ENCODE data around the gene EXOC3L1. TPM values are rescaled to one million over a fixed set of nuclear protein-coding genes. Genes with fewer than 3 reads are reported as not detected.

Gene EXOC3L1
- total RNA-seq, 1 donor from 2014 or later: 0.40 TPM

GRCh38 chr16:67211674-67212073 lies 21.7 kb upstream of the EXOC3L1 start:
- Mint-ChIP-seq H3K27ac (no peak overlapping the region), H3K36me3 (peaks cover under 1% of the 10 kb centered on the region), H3K27me3 (ENCODE audit: low read depth) (no peaks in the 10 kb centered on the region), H3K9me3 (no peaks in the 10 kb centered on the region), H3K4me3 (no peak overlapping the region), H3K4me1 (no peaks in the 10 kb centered on the region)
- TF ChIP-seq, protein P1, sequence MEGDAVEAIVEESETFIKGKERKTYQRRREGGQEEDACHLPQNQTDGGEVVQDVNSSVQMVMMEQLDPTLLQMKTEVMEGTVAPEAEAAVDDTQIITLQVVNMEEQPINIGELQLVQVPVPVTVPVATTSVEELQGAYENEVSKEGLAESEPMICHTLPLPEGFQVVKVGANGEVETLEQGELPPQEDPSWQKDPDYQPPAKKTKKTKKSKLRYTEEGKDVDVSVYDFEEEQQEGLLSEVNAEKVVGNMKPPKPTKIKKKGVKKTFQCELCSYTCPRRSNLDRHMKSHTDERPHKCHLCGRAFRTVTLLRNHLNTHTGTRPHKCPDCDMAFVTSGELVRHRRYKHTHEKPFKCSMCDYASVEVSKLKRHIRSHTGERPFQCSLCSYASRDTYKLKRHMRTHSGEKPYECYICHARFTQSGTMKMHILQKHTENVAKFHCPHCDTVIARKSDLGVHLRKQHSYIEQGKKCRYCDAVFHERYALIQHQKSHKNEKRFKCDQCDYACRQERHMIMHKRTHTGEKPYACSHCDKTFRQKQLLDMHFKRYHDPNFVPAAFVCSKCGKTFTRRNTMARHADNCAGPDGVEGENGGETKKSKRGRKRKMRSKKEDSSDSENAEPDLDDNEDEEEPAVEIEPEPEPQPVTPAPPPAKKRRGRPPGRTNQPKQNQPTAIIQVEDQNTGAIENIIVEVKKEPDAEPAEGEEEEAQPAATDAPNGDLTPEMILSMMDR (IDR thresholded peaks at IDR 0.05; ENCODE audit: unreplicated experiment): no peak
- no peak for DNase-seq (ENCODE audit: low spot score in 2 of 2, unreplicated experiment in 2 of 2)

DNA sequence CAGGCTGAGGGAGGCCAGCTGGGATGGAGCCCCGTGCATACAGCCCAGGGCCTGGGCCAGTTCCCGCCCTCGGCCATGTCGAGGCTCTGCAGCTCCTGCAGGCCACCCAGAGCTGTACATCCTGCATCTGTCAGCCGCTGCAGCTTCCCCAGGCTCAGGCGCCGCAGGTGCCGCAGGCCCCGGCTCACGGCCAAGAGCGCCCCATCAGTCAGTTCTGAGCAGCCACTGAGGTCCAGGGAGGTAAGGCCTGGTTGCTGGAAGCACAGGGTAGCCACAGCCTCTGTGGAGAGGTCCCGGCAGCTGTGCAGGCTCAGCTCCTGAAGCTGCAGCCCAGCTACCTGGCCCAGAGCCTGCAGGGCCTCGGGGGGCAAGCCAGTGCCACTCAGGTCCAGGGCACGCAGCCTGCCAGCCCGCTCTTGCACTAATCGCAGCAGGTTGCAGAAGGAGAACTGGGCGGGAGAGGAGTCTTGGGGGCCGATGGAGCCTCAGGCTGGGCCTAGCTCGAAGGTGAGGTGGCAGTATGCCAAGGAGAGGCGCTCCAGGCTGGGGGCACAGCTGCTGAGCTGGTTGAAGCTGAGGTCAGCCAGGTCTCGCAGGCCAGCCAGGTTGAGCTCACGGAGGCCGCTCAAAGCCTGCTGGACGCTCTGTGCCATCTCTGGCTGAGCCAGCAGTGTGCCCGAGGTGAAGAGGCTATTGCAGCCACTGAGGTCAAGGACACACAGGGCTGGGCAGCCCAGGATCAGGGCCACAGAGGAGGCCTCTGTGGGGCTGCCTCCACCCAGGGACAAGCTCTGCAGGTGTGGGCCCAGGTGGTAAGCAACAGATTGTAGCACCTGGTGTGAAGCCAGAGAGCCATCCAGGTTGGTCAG lies 20.4 kb upstream of the EXOC3L1 start:
- Mint-ChIP-seq H3K4me1 (no peaks in the 10 kb centered on the region), H3K27ac (no peak overlapping the region), H3K9me3 (no peaks in the 10 kb centered on the region), H3K36me3 (no peaks in the 10 kb centered on the region), H3K4me3 (no peak overlapping the region), H3K27me3 (ENCODE audit: low read depth) (no peaks in the 10 kb centered on the region)
- TF ChIP-seq, protein P1 (IDR thresholded peaks at IDR 0.05; ENCODE audit: unreplicated experiment): no peak
- no peak for DNase-seq (ENCODE audit: low spot score in 2 of 2, unreplicated experiment in 2 of 2)

GRCh38 chr16:67209565-67209964 lies 19.6 kb upstream of the EXOC3L1 start:
- H3K4me1 Mint-ChIP-seq: no peaks in the 10 kb centered on the region
- no peak overlapping the region for H3K4me3 Mint-ChIP-seq
- no peaks in the 10 kb centered on the region for H3K27me3 Mint-ChIP-seq (ENCODE audit: low read depth)
- DNase-seq (ENCODE audit: low spot score in 2 of 2, unreplicated experiment in 2 of 2): no peak
- no peak overlapping the region for H3K27ac Mint-ChIP-seq
- TF ChIP-seq, protein P1 (IDR thresholded peaks at IDR 0.05; ENCODE audit: unreplicated experiment): no peak
- H3K9me3 Mint-ChIP-seq: no peaks in the 10 kb centered on the region
- H3K36me3 Mint-ChIP-seq: no peaks in the 10 kb centered on the region

GRCh38 chr16:67208154-67208896 lies 18.4 kb upstream of the EXOC3L1 start:
- Mint-ChIP-seq H3K27me3 (ENCODE audit: low read depth) (no peaks in the 10 kb centered on the region), H3K9me3 (no peaks in the 10 kb centered on the region), H3K36me3 (no peaks in the 10 kb centered on the region), H3K27ac (no peak overlapping the region), H3K4me3 (no peak overlapping the region), H3K4me1 (no peaks in the 10 kb centered on the region)
- no peak for DNase-seq (ENCODE audit: low spot score in 2 of 2, unreplicated experiment in 2 of 2)
- TF ChIP-seq, protein P1 (IDR thresholded peaks at IDR 0.05; ENCODE audit: unreplicated experiment): no peak

DNA sequence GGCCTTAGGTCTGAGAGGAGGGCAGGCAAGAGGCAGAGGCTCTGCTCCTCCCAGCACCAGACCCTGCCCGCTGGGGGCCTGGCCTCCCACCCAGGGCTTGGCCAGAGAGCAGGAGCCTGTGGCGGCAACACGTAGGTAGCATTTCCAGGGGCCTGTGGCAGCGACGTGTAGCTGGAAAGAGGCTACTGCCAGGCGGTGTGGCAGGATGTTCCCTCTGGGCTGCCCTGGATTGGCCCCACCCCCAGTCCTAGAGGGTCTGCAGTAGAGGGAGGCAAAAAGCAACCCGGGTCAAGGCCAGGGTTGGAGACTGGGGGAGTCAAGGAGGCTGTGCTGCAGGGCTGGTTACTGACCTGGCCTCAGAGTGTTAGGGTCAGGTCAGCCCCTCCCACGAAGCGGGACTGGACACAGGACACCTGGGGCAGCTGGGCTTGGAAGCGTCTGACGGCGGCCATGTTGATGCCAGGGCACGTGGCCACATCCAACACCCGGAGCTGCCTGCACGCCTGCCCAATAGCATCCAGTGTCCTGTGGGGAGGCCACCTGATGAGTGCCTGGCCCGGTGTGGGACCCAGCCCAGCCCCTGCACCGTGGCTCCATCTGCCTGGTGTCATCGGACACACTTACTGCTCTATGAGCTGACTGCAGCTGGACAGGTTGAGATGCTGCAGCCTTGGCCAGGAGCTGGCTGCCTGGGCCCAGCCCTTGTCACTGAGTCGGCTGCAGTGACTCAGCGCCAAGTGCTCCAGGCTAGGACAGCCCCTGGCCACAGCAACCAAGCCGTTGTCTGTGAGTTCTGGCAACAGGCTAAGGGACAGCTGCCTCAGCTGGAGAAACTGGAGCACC lies 17.5 kb upstream of the EXOC3L1 start:
- no peaks in the 10 kb centered on the region for H3K4me1 Mint-ChIP-seq
- DNase-seq (ENCODE audit: low spot score in 2 of 2, unreplicated experiment in 2 of 2): no peak
- H3K27ac Mint-ChIP-seq: no peak overlapping the region
- no peaks in the 10 kb centered on the region for H3K27me3 Mint-ChIP-seq (ENCODE audit: low read depth)
- no peak overlapping the region for H3K4me3 Mint-ChIP-seq
- TF ChIP-seq, protein P1 (IDR thresholded peaks at IDR 0.05; ENCODE audit: unreplicated experiment): no peak
- H3K9me3 Mint-ChIP-seq: no peaks in the 10 kb centered on the region
- no peaks in the 10 kb centered on the region for H3K36me3 Mint-ChIP-seq
